T1000 (cell line): Measurements from ENCODE around the gene CMSS1.

Experiments
- DNase-seq: peaks from one replicate; lab custom pipeline; 2025; ENCODE audit warnings: mixed read lengths; lab: John Stamatoyannopoulos, UW

Gene CMSS1

DNA sequence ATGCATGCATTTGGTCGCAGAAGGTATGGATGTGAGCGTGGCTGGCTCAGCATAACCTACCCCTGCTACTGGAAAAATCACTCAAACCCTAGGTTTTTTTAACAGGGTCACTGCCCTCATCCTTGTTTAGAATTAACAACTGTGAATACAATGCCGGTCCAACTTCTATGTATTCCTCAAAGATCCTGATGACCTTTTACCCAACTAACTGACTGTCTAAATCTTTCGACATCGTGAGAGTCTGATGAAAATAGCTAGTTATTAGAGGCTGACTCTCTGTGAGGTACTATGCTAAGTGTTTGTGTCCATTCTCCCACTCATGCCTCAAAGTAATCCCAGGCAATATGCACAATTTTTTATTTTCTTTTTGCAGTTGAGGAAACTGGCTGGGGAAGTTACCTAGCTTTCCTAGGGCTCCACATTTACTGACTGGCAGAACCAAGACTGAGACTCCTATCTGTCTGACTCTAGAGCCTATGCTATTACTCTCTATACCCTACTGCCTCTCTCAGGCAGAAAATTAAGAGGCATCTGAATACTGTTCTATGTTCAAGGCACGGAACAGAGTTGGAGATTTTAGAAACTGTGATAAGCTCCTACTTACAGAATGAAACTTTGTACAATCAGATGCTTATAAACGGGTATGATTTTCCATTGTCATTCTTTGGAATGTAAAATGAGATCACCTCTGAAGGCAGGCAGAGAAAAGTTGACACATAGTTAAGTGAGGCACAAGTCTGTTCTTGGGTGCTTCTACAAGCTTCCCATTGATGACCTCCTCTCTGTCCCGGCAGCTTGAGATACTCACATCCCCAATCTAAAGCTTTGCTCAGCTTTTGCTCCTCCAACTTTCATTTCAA lies 240.3 kb downstream of the CMSS1 start:
- DNase-seq = no peak

DNA sequence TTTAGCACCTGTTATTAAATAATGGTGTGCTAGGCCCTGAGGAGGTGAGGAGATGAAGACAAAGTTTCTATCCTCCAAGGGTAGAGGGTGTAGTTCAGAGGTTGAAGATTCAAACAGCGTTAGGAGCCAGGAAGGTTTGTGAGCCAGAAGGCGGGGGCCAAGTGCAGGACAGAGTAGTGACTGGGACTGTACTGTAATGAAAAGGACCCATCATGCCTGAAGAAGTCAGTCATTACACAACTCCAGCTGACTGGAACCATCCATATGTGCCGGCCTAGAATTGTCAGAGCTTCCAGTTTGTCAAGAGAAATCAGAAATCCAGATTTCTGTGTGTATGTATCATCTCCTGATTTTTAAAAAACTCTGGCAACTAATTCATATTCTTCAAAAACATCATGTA lies 241.8 kb downstream of the CMSS1 start:
- DNase-seq = no peak

DNA sequence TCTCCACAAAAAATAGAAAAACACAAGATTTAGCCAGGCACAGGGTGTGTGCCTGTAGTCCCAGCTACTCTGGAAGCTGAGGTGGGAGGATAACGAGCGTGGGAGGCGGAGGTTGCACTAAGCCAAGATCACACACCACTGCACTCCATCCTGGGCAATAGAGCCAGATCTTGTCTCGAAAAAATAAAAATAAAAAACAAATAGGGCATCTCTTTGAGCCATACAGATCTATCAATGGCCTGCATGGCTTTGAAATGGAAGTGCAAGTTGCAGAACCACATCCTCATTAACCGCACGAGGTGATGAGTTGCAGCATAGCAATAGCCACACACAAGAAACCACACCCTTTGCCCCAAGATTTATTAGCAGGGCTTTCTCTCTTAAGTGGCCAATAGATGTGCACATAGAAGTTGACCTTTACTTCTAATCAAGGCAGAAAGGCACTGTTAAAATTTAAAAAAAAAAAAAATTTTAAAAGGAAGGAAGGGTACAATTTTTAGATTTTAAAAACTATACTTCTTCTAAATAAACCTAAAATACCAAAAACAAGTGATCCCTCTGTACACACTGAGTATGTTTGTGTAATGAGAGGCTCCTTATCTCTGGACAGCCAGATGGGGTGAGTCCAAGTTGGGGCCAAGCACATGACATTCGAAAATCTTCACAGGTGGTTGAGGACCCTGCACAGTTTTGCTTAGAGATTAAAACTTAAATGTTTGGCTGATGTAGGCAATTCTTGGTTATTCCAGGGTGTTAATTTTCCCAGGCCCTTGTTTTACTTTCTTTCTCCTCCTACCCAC lies 243.2 kb downstream of the CMSS1 start:
- DNase-seq = no peak

DNA sequence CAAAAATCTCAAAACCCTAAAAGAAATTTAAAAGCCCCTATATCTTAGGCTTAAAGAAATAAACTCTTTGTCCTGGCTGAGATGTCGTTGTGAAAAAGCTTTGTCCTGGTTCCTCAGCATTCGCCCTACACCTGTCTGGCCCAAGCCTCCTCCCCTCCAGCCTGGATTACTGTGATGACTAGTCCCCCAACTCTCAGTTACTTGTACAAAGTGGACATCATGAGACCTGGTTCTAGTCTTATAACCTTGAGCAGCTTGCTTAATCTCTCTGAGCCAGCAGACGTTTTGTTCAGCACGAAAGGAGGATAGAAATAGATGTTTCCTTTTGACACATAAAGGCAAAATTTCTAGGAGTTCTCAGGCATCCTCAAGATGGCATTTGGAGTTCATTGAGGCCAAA lies 245.0 kb downstream of the CMSS1 start:
- no peak for DNase-seq

DNA sequence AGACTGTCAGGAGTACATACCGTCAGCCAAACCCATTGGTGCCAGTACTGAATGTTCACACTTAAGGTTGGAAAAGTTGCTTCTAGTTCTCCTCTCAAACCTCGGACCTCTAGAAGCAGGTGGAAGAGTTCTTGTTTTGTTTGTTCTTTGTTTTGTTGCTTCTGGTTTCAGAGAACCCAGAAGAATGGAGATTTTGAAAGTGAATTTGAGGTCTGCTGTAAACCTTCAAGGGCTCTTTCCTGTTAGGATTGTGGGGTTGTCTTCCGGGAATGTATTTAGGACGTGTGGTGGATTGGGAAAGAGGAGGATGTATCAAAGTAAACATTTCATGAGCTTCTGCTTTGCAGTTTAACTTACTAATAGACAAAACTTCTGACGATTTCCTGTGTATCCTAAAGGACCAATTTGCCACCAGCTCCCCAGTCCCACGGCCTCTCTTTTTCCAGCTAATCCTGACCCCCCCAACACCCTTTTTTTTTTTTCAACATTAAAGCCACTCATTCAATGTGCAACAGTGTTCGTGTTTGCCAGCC lies 246.3 kb downstream of the CMSS1 start:
- no peak for DNase-seq

DNA sequence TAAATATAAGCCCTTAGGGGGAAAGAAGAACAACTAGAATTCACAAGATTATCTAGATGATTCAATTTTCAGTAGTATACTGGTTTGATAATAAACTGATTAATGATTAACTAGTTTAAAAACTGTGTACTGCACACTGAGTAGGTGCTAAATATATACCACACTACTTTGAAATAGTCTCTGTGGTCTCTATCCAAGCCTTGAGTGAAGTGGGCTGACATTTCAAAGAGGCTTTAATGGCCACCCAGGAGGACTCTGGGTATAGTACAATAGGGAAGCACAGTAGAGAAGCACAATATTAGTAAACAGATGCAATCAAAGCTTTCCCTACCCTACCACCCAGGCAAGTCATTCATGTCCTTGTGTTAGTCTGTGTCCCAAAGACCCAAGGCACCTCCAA lies 249.9 kb downstream of the CMSS1 start:
- no peak for DNase-seq

DNA sequence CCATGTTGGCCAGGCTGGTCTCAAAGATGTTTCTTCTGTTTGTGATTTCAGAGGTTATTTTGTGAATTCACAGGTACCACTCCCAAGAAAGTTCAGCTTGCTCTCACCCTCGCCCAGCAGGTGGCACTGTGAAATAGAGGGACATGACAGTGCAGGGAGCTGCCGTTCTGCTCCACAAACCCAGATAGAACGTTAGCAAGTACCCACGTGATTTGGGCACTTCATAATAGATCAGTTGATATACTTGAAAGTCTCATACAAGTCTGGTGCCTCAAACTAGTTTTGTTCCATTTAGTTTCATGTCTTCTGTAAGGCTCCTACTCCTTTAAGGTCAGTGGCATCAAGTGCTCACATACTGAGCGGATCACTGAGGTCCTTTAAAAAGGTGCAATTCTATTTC lies 251.2 kb downstream of the CMSS1 start:
- DNase-seq = peak; percentile 17

DNA sequence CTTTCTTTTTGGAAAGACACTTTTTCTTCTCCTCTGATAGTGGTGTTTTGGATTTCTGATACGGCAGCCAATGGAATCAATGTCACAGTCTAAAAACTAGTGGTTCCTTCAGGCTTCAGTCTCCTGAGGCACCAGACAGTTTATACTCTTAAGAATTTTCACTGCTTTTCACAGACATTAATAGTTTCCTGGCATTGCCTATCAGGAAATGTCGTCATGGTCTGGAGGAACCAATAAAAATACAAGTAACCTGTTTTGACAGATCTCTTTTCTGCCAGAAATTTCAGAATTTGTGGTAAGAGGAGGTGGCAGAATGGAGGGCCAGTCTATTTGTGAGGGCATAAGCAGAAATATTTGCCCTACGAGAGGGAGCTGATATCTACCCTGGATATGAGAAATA lies 251.8 kb downstream of the CMSS1 start:
- no peak for DNase-seq

DNA sequence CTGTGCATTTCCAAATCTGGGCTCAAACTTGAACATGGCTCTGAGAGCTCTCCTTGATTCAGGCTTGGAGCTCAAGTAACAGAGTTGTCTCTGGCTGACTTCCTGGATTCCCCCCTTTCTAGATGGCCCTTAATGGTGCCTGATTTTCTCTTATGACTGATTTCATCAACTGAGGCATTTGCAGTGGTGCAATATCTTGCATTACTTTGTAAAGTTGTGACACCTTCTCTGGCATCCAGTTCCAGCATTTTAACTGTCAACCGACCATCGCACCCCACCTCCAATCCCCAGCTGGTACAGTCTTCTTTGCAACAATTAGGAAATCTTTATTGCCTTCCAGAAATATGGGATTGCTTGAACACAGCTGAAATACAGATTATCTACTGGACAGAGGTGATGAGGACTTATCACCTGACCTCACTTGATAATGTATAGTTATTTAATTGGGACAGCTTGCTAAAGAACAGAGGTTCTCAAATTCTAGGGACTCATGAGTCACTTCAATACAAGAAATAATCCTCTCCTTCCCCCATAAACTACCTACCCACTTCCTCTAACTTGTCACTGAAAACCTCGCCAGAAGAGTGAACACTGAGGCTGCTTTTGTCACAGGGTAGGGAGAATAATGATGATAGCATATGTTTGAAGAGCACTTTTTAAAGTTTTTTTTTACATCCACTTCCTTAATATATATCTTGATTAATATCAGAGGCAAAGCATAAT lies 254.8 kb downstream of the CMSS1 start:
- no peak for DNase-seq

DNA sequence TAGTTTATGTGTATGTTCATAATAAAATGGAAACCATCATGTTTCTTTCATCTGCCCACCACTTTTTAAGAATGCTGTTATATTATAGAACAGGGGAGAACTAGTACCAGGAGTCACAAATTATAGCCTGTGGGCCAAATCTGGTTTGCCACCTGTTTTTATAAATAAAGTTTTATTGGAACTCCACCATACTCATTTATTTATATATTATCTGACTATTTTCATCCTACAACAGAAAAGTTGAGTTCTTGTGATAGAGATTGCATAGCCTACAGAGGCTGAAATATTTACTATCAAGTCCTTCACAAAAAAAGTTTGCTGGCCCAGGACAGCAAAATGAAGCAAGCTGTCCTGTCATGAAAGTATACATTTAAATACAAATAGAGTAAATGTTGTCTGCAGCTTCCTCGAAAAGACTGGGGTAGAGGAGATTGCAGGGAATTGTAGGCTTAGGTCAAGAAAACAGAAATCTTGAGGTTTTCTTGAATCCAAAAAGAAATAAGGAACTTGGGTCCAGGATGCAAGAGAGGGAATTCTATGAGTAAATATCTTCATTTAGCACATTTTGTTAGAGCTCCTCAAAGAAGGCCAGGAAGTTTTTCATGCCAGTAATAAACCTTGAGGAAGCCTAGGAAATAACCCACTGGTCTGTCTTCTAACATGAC lies 255.5 kb downstream of the CMSS1 start:
- DNase-seq = no peak

DNA sequence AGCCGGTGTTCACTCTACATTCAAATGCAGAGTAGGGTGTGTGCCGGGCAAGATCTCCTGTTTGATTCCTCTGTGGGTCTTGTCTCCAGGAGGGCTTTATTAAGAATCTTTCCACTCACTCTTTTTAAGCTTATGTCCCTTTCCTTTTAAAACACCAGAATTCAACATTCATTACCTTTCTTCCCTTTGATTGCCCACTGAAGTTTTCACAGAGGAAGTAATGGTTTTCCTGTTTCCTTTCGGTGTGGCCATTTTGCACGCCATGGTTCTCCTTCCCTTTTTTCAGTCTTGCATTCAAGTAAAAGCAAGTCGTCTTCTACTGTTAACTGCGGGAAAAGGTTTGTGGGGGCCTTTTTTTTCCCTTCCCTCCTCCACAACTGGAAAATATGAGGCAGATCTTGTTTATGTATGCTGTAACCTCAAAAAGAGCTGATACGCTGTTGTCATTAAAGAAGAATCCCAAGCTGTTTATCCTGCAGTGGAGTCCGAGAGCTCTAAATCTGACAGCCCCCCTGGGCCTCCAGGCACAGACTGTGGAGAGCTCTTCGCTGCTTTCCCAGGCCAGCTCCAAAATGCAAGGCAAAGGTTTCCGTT lies 256.1 kb downstream of the CMSS1 start:
- peak; percentile 58 for DNase-seq

DNA sequence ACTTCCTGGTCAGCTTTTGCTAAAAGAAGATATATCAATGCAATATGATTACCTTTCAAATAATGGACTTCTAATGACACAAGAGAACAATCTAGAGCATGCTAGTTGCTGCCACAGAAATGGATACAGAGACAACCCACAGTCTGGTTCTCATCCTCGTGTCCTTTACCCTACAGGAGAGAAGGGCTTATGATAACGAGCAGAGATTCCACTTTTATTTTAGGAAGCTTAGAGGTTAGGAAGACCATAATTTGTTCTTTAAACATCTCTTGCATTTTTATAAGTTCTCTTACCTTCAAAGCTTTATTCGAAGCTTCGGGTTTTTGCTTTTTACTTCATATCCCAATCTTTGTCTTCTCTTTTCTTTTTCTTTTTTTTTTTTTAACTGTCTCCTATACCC lies 257.5 kb downstream of the CMSS1 start:
- DNase-seq = no peak

DNA sequence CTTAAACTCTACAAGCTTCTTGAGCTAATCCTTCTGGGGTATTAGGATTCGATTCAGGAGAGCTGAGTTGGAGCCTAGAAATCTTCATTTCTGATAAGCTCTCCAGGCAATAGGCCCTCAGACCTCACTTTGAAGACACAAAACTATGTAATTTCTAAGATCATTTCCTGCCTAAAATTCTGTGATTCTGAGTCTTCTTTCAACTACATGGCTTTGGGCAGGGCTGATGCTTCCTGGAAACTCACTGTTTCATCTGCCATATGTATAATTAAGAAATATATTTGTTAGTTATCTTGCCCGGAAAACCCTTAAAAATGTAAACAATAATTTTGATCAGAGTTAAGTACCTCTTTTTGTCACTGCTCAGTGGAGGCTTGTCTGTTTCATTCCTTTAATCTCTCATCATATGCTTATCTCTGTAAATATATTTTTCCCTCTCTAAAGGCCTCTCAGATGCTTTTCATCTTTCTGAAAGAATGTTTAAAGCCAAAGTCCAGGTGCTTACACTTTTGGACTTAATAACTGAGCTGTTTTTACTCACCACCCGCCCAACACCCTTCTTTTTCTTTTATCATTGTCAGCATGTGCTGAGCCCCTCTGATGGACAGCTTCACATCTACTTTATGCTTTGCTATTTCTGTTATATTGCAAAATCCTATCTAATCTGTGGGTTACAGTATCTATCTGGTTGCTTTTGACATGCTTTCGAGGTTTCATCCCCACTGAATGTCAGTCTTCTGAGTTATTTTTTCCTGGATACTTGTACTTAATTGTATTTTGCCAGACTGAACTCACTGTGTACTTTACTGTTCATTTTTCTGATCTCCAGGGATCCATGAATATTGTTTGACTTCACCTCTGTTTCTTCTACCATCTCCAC lies 258.4 kb downstream of the CMSS1 start:
- DNase-seq = no peak

DNA sequence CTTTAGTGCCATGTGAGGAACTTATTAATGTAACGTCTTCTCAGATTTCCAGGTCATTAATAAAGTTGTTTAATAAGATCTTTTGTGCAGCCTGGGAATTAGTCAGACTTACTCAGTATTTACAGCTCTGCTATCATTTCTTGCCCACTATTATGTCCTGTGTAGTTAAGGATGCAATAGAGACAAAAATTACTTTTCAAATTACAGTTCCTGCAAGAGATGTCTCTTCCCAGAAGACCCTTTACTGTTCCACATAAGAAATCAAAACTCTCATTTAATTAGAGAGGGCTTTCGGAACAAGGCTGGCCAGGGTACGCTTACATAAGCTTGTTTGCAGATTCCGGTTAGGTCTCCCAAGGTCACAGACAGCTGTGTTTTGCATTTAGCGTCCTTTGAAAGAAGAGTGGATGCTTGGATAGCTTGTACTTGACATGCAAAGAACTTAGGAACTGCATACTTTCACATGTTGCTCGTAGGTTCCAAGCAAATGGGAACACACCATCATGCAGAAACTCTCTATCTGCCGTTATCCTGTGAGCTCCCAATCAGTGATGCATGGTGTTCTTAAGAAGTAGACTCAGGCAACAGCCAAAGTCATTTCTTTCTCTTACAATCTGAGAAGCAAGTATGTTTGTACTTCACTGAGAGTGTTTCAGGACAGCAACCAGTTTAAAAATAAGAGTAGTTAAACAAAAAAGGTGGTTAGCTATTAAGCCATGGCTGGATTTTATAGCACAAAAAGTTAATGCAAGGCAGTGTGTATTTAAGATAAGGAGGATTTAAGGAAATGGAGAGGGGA lies 259.3 kb downstream of the CMSS1 start:
- DNase-seq = no peak

DNA sequence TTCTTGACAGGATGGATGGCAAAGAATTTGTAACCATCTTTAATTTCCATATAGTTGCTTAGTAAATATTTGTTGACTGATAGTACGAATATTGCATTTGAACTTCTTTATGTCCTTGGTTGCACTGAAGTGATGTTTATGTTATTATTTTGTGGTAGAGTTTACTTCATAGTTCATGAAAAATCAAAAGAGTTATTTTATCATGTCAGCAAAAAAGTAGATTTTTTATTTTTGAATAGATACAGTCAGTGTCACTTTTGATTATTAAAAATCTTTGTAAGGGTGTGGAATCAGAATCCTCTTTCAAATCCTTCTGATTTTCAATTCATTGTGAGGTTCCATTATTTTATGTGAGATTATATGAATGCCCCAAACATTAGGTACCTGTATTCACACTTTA lies 261.7 kb downstream of the CMSS1 start:
- no peak for DNase-seq

DNA sequence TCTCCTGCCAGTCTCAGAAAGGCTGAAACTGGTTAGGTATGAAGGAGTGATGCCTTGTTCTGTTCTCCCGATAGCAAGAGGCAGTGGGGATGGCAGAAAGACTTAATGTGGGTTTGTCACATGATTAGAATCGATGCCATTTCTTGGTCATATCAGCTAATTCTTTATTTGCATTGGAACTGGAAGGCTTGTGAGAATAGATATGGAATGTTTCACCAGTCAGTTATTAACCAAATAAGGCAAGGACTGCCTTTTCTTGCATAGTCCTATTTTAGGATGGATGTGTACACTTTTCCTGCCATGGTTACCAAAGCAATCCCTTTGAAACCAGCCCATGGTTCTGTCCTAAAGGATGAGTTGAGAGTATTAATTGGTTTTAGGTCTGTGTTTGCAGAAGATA lies 262.9 kb downstream of the CMSS1 start:
- DNase-seq = no peak

DNA sequence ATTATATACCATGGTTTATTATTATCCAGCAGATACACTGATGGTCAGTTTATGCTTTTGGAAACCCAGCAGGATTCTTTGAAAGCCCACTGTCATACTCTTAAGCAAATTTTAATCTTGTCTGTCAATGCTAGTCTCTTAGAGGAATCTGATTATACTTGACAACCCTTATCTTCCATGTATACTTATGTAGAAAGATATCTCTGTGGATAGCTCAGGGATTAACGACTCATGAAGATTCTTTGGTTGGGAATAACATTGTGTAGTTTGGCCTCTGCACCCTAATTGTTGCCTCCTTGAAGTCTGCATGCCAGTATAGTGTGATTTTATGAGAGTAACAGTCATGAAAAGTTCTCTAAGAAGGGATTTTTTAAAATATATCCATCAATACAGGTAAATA lies 263.6 kb downstream of the CMSS1 start:
- DNase-seq = no peak

DNA sequence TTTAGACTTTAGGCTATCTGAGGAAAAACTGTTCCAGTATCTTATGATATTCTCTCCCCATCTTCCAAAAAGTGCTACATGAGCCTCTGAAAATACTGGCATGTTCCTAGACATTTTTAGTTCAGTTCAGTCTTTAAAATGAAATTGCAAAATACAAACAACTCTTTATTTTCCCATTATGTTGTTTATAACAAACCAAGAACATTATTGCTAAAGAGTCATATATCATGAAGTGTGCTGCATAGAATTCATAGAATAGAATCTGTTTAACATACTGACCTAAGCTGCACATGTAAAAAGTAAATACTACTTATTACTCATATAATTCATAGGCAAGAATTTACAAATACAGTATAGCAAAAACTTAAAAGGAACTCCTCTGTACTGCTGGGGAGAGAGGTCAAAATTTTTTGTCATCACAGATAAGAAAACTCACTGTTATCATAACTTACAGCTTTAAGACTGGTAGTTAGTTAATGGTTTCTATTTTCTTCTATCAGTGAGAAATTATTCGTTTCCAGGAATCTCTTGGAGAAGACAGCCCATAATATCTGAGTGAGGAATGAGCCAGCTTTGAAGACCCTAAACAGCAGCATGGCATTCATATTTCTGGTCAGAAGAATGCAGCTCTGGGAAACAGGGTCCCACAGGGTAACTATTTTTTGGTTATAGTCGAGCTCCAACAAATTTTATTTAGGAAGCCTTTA lies 264.5 kb downstream of the CMSS1 start:
- no peak for DNase-seq

DNA sequence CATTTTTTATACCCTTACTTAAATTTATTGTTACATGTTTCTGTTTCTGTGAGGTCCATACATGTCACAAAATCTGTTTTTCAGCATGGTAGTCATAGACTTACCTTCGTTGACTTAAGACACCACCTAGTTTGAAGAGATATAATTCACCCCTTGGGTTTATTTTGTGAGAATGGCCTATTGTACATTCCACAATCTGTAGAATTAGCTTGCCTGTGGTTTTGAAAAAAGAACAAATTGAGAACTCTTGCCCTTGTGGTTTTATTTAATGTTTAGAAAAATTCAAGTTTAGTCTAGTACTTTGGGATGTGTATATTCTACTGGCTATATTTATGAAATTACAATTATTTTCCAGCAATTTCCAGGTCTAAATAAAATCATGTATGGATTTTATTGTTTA lies 265.1 kb downstream of the CMSS1 start:
- no peak for DNase-seq
